Heart right ventricle (tissue), 16 donors: ENCODE measurements around the gene UBE2L5. TPM values are rescaled to one million over a fixed set of nuclear protein-coding genes. Genes with fewer than 3 reads are reported as not detected.

Experiments
- ATAC-seq, 8 donors: fragments of 200-7000 bp; cut with Tn5 transposase; one replicate each; pipeline ENCODE4 v1.9.1; 2020; ENCODE audit warnings: mild to moderate bottlenecking in 8 of 8, moderate library complexity in 8 of 8, moderate number of reproducible peaks in 1 of 8
- DNase-seq, 2 donors: peaks; one replicate each; pipeline ENCODE4 v3.0.0-alpha.2; 2020
- H3K27ac ChIP-seq, 10 donors: fragments of 200-600 bp; sonication (generic) in 2 of 10; one replicate each; pipeline versions ENCODE4 v1.5.0 to v1.8.0; 2020 to 2022; ENCODE audit warnings: mild to moderate bottlenecking in 3 of 10
- H3K27me3 ChIP-seq, 7 donors: fragments of 200-600 bp; one replicate each; pipeline ENCODE4 v1.8.0; 2021 to 2022; ENCODE audit warnings: mild to moderate bottlenecking in 2 of 7
- H3K36me3 ChIP-seq, 9 donors: fragments of 200-600 bp; sonication (generic) in 1 of 9; one replicate each; pipeline versions ENCODE4 v1.5.0 to v1.8.0; 2020 to 2022; ENCODE audit warnings: mild to moderate bottlenecking in 2 of 9
- H3K4me1 ChIP-seq, 9 donors: fragments of 200-600 bp; sonication (generic) in 1 of 9; one replicate each; pipeline versions ENCODE4 v1.5.0 to v1.8.0; 2020 to 2022; ENCODE audit warnings: mild to moderate bottlenecking in 4 of 9
- H3K4me3 ChIP-seq, 10 donors: fragments of 200-600 bp; sonication (generic) in 2 of 10; one replicate each; pipeline versions ENCODE4 v1.5.0 to v1.8.0; 2020 to 2022; ENCODE audit warnings: mild to moderate bottlenecking in 7 of 10, moderate library complexity in 2 of 10
- H3K9me3 ChIP-seq, 11 donors: fragments of 200-600 bp in 10 of 11; sonication (generic) in 2 of 11; one replicate each; pipeline versions ENCODE4 v1.5.0 to v1.8.0; 2013 to 2022; ENCODE audit warnings: mild to moderate bottlenecking in 2 of 11, control low read depth in 1 of 11, moderate library complexity in 1 of 11
- WGBS, 2 donors: extraction: QIAGEN DNeasy Blood & Tissue Kit; methylation state at CpG; one replicate each; pipeline ENCODE4 v1.1.7; 2013; ENCODE audit warnings: inconsistent platforms in 1 of 2; 5-methylcytosine and 5-hydroxymethylcytosine counted together
- intact Hi-C, 10 donors: fragments of 100-400 bp; cut with DNase I; formaldehyde crosslinking; loops; one replicate each; pipeline versions ENCODE4 v1.11.1 to v1.14.2; 2022
- polyA plus RNA-seq, 2 donors: library from polyadenylated mRNA; stranded (reverse); fragments of 200-250 nt; gene quantifications; one replicate each; pipeline ENCODE4 v1.2.3, GENCODE V29; 2013
- total RNA-seq, 10 donors: library from RNA; stranded (reverse); fragmentation: NEBNext Ultra II Directional in 3 of 10; extraction: Animal tissue kit (Norgen Biotek cat#: 25700) in 3 of 10; gene quantifications; one replicate each; pipeline versions ENCODE4 v1.2.1 to v1.2.4, GENCODE V29; 2021 to 2023
- TF ChIP-seq, protein P1 (sequence below), 9 donors: fragments of 200-600 bp; sonication (generic) in 2 of 9; IDR thresholded peaks; one replicate each; pipeline versions ENCODE4 v1.5.0 to v1.8.0; 2021 to 2022; ENCODE audit warnings: antibody characterized with exemption in 9 of 9, mild to moderate bottlenecking in 5 of 9, moderate library complexity in 1 of 9
- donor health status: Arrhythmogenic right ventricular cardiomyopathy.
- donor health status: ischemic (EF 13 %, LVEDD 7.1; RV severe dilation, severe dysfunction).
- donor health status: healthy with polysubstance abuse.
- donor health status: DM: no; HTN: yes; CAD: no.
- donor health status: DM: no; HTN: no; CAD: no.
- donor health status: ischemic (EF 25% LVEDD 6.9; RV normal size, moderate dysfunction).
- donor health status: ischemic (EF 25% LVEDD 5.7; RV mildly dilated, moderate dysfunction).
- donor health status: healthy.
- donor health status: DM: yes; HTN: yes; CAD: no.
- donor health status: Ischemic cardiomyopathy.
- donor health status: ischemic (EF 35%, LVEDD 5.7; RV mildly dilated, moderate dysfunction).
- donor health status: nonischemic (EF 11% LVEDD 7.7; RV severe dilation, severe dysfunction).
- donor health status: DM: yes; HTN: yes; CAD: no.
- donor health status: PGD.
- donor health status: ischemic (EF 29% LVEDD 5.4; RV normal size, mild dysfunction).
- donor health status: nonischemic (EF 23%, LVEDD 6.1; RV moderate dilation, normal function).

UBE2L5 gene
- total and polyA plus RNA-seq, 12 donors, result 0.04 to 0.42 TPM; not detected in 10

DNA sequence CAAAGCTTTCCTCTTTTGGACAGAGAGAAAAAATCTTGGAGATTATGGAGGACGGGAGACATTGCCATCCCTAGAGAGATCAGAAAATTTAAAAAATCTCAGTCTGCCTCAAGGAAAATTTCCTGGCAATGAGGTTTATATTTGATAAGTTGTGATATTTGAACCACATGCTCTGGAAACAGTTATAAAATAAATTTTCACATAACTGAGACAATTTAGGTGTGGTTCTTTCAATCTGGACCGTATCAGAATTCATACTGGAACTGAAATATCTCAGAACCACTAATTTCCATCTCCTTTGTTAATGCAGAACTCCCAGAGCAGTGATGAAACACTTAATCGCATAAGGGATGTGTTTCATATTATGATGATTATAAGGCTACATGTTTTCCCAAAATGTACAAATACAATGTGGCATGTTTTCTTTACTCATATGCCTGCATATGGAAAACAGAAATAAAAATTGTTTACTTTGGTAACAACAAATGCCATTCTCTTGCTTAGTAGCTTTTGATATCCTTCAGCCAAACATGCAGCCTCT lies 13.7 kb downstream of the UBE2L5 start:
- no peaks in the 10 kb centered on the region for H3K36me3 ChIP-seq
- intact Hi-C loops, result no loop called here
- H3K4me1 ChIP-seq, result peaks cover 0 to 9% (median 0%) of the 10 kb centered on the region in 9 donors
- H3K9me3 ChIP-seq, result no peaks in the 10 kb centered on the region
- H3K4me3 ChIP-seq, result no peak overlapping the region
- TF ChIP-seq, protein P1, sequence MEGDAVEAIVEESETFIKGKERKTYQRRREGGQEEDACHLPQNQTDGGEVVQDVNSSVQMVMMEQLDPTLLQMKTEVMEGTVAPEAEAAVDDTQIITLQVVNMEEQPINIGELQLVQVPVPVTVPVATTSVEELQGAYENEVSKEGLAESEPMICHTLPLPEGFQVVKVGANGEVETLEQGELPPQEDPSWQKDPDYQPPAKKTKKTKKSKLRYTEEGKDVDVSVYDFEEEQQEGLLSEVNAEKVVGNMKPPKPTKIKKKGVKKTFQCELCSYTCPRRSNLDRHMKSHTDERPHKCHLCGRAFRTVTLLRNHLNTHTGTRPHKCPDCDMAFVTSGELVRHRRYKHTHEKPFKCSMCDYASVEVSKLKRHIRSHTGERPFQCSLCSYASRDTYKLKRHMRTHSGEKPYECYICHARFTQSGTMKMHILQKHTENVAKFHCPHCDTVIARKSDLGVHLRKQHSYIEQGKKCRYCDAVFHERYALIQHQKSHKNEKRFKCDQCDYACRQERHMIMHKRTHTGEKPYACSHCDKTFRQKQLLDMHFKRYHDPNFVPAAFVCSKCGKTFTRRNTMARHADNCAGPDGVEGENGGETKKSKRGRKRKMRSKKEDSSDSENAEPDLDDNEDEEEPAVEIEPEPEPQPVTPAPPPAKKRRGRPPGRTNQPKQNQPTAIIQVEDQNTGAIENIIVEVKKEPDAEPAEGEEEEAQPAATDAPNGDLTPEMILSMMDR (IDR thresholded peaks at IDR 0.05), result no peak
- ATAC-seq, result no peak
- H3K27me3 ChIP-seq, result peaks cover 0 to 7% (median 0%) of the 10 kb centered on the region in 7 donors
- H3K27ac ChIP-seq, result no peak overlapping the region
- no peak for DNase-seq
- 67 to 73% methylated on average over 3 of the region's 3 CpGs for WGBS, 2 donors

DNA sequence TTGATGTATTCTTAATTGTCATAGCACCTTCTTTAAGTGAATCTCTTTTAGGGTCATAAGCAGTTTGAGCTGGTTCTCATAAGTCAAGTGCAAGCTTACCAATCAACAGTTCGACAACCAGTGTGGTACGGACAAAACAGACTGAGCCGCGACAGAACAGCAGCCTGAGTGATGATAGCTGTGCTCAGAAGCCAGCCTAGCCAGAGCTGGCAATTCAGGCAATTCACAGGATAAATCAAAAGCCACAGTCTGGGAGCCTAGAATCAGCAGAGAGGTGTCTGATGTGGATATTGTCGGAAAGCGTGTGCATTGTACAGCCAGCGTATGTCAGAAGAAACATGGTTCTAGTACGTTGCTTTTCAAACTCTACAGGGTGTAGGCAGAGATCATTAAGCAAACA lies 14.9 kb downstream of the UBE2L5 start:
- WGBS, 2 donors, result 78 to 89% methylated on average over 8 of the region's 8 CpGs
- Histone ChIP-seq H3K4me1 (no peaks in the 10 kb centered on the region), H3K27ac (no peak overlapping the region), H3K27me3 (peaks cover 0 to 7% (median 0%) of the 10 kb centered on the region in 7 donors), H3K9me3 (no peaks in the 10 kb centered on the region), H3K36me3 (no peaks in the 10 kb centered on the region), H3K4me3 (no peak overlapping the region)
- DNase-seq (no peak), ATAC-seq (no peak)
- intact Hi-C loops, result no loop called here
- TF ChIP-seq, protein P1 (IDR thresholded peaks at IDR 0.05), result no peak

DNA sequence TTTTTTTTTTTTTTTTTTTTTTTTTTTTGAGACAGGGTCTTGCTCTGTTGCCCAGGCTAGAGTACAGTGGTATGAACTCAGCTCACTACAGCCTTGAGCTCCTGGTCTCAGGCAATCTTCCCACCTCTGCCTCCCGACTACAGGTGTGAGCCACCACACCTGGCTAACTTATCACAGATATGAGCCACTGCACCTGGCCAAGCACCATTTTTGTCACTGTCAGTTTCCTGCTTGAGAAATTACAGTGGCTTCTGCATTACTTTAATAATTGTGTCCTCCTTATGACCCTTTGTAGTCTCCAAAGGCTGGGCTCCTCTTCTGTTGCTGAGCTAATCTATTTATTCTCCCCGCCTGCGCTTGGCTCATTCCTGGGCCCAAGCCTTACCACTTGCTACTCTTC lies 16.0 kb downstream of the UBE2L5 start:
- H3K36me3 ChIP-seq, result no peaks in the 10 kb centered on the region
- ATAC-seq, result no peak
- intact Hi-C loops, result no loop called here
- H3K9me3 ChIP-seq, result no peaks in the 10 kb centered on the region
- no peak overlapping the region for H3K27ac ChIP-seq
- no peak for DNase-seq
- H3K27me3 ChIP-seq, result peaks cover 0 to 7% (median 0%) of the 10 kb centered on the region in 7 donors
- no peak overlapping the region for H3K4me3 ChIP-seq
- WGBS, 2 donors, result 94 to 96% methylated on average over 3 of the region's 3 CpGs
- TF ChIP-seq, protein P1 (IDR thresholded peaks at IDR 0.05), result no peak
- no peaks in the 10 kb centered on the region for H3K4me1 ChIP-seq

DNA sequence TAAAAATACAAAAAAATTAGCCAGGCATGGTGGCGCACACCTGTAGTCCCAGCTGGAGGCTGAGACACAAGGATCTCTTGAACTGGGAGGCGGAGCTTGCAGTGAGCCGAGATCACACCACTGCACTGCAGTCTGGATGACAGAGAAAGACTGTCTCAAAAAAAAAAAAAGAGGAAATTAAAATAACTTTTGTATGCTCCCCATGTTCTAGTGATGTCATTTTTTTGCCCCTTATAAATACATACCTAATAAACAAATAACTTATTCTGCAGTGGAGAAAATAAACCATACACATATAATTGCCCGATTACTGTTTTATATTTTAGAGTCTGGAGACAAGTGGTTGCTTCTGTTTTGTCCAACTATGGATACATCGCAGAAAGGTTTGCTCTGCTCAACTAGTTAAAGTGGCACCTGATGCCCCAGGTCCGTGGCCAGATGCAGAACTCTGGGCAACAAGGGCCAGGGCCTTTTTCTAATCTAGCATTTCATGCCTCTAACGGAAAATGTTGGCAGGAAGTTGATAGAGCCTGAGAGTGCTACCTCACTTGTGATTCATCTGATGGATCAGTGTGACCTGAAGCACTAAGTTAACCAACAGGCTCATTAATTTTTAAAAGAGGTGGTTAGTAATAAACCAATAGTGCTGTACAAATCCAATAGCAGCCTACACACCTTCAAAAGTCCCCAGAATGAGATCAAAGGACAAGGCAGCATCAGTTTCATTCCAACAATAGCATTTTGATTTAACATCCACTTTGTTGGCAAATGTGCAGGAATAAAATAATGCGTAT lies 18.8 kb downstream of the UBE2L5 start:
- TF ChIP-seq, protein P1 (IDR thresholded peaks at IDR 0.05), result no peak

More for the DNA sequence above, 18.8 kb downstream of the UBE2L5 start:
- ATAC-seq, result no peak
- H3K36me3 ChIP-seq, result no peaks in the 10 kb centered on the region
- H3K4me3 ChIP-seq, result no peak overlapping the region
- no peak overlapping the region for H3K27ac ChIP-seq
- intact Hi-C loops, result loop anchor here in 1 of 10 donors (10.0 kb wide), 1 partner anchor 306 kb away; no protein-coding TSS in a partner anchor
- no peaks in the 10 kb centered on the region for H3K9me3 ChIP-seq
- peaks cover 0 to 3% (median 0%) of the 10 kb centered on the region in 7 donors for H3K27me3 ChIP-seq
- 66 to 69% methylated on average over 8 of the region's 8 CpGs for WGBS, 2 donors
- peaks cover 0 to 15% (median 10%) of the 10 kb centered on the region in 9 donors for H3K4me1 ChIP-seq
- DNase-seq, result no peak
